ENCODE results near the gene CUL1.

DNA sequence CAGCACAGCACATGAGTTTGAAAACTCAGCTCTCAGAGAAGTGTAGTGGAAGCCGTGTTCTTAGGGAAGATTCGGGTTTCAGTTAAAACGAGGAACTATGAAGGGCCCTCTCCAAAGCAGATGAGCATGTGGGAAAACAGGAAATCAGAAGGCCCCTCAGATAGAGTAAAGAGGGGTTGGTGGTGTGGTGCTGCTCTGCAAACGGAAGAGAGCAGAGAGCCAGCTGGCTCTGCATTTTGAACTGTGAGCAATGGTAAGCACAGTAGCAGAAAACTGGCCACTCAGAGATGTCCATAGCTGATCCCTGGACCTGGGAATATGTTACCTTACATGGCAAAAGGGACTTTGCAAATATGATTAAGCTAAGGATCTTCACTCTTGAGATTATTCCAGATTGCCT is 27.9 kb upstream of the CUL1 start:
- TF ChIP-seq, protein P1, sequence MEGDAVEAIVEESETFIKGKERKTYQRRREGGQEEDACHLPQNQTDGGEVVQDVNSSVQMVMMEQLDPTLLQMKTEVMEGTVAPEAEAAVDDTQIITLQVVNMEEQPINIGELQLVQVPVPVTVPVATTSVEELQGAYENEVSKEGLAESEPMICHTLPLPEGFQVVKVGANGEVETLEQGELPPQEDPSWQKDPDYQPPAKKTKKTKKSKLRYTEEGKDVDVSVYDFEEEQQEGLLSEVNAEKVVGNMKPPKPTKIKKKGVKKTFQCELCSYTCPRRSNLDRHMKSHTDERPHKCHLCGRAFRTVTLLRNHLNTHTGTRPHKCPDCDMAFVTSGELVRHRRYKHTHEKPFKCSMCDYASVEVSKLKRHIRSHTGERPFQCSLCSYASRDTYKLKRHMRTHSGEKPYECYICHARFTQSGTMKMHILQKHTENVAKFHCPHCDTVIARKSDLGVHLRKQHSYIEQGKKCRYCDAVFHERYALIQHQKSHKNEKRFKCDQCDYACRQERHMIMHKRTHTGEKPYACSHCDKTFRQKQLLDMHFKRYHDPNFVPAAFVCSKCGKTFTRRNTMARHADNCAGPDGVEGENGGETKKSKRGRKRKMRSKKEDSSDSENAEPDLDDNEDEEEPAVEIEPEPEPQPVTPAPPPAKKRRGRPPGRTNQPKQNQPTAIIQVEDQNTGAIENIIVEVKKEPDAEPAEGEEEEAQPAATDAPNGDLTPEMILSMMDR (IDR thresholded peaks at IDR 0.05): no peak
- TF ChIP-seq POLR2AphosphoS5 (IDR thresholded peaks at IDR 0.05) (no peak), POLR2A (IDR thresholded peaks at IDR 0.05) (no peak), EP300 (IDR thresholded peaks at IDR 0.05) (no peak)

Measured in gastroesophageal sphincter (tissue), 3 donors.